ENCODE measurements around the gene OGFOD3. TPM values are rescaled to one million over a fixed set of nuclear protein-coding genes. Genes with fewer than 3 reads are reported as not detected.

The OGFOD3 gene
- total and polyA plus RNA-seq, 9 of the 15 experiments (the other 6 are each of a cell fraction or from before 2014, with no cell fraction given), result 0.69 to 44.7 (median 18.9) TPM

DNA sequence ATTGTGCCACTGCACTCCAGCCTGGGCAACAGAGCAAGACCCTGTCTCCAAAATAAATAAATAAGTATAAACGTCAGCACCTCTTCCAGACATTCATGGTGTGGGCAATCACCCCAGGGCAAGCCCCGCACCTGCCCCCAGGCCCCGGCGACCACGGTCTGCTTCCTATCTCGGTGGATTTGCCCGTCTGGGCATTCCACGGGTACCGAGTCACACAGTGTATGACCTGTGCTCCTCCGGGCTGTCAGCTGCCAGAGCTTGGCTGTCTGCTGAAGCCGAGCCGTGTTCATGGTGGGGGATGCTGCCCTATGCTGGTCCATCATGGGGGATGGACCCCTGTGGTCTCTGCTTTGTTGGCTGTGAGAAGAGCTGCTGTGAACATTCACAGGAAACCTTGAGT lies 16.7 kb upstream of the OGFOD3 start:
- H3K79me2 ChIP-seq (ENCODE audit: control insufficient read depth, insufficient read depth, low read length), result no peaks in the 10 kb centered on the region
- in situ Hi-C loops (cut with MboI), result no loop called here
- ChIA-PET POLR2A (interaction anchor here (0.6 to 1.3 kb wide), 2 partner anchors 8 to 509 kb away, joined by 3 to 5 read pairs; no protein-coding TSS in a partner anchor), CTCF (ENCODE audit: low intra/inter-chr PET ratio) (no interaction called here)
- no TSS peak for BruUV-seq (replicated peaks)
- peaks cover 0 to 53% of the 10 kb centered on the region in 2 experiments; a peak in 2 of 5 replicates for H3K4me1 ChIP-seq (replicated peaks in 1 of 2; ENCODE audit: control insufficient read depth in 2 of 2, insufficient read depth in 2 of 2, low read length in 2 of 2)
- no peak for DNase-seq (ENCODE audit: extremely low read depth in 1 of 4, low spot score in 3 of 4)
- 72% methylated on average over 7 of the region's 12 CpGs for WGBS (ENCODE audit: insufficient coverage, low coverage, missing lambda C conversion rate)
- FAIRE-seq, result no peak
- peak overlapping the region in 1 of 2 experiments; percentile 45; a peak in 1 of 4 replicates for H3K9ac ChIP-seq (ENCODE audit: insufficient read depth in 1 of 2, low read depth in 2 of 2, low read length in 2 of 2)
- TF ChIP-seq NCOA1 (IDR thresholded peaks at IDR 0.05; ENCODE audit: low read depth), result no peak
- TF ChIP-seq STAT5B (CRISPR knock-in tag; IDR thresholded peaks at IDR 0.05), result no peak
- intact Hi-C loops (cut with micrococcal nuclease), result no loop called here
- H3K27me3 ChIP-seq (ENCODE audit: control insufficient read depth in 2 of 2, insufficient read depth in 2 of 2, low read length in 2 of 2), result no peaks in the 10 kb centered on the region
- H3K36me3 ChIP-seq (ENCODE audit: control insufficient read depth, insufficient read depth, low read length), result no peaks in the 10 kb centered on the region
- H2AFZ ChIP-seq (ENCODE audit: low read depth, low read length), result no peak overlapping the region
- H3K27ac ChIP-seq (ENCODE audit: extremely low read depth, low read depth, low read length), result no peak overlapping the region
- no peak overlapping the region for H3K4me2 ChIP-seq (ENCODE audit: insufficient read depth, low read length)
- ATAC-seq, result no peak
- H3K4me3 ChIP-seq, result no peak overlapping the region
- no peaks in the 10 kb centered on the region for H4K20me1 ChIP-seq (replicated peaks; ENCODE audit: control insufficient read depth, insufficient read depth, low read length)
- H3K9me3 ChIP-seq (replicated peaks; ENCODE audit: control insufficient read depth, insufficient read depth, low read depth, low read length), result no peaks in the 10 kb centered on the region
- H3K9me1 ChIP-seq (ENCODE audit: control insufficient read depth, insufficient read depth, low read length), result no peaks in the 10 kb centered on the region

DNA sequence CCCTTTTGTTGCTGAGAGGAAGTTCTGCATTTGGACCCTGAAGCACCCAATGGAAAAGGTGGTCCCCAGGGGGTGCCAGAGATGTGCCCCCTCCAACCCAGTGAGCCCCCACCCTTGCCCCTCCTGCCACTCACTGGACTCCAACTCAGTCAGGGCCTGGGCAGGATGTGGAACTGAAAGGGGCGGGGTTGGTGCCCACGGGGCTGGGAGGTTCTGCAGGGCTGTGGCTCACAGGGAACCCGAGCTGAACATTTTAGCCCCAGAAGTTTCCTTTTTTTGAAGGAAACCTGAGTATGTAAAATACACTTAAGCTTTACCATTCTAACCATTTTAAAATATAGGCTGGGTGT lies 15.8 kb upstream of the OGFOD3 start:
- no peak overlapping the region for H2AFZ ChIP-seq (ENCODE audit: low read depth, low read length)
- ATAC-seq, result no peak
- TF ChIP-seq SIN3A (IDR thresholded peaks at IDR 0.05; ENCODE audit: borderline replicate concordance in 2 of 2, control insufficient read depth in 1 of 2, low read depth in 2 of 2, low read length in 2 of 2) (no peak), HCFC1 (IDR thresholded peaks at IDR 0.05; ENCODE audit: low read depth, low read length) (no peak), HBP1 (CRISPR knock-in tag; IDR thresholded peaks at IDR 0.05) (no peak), ETV5 (CRISPR knock-in tag; IDR thresholded peaks at IDR 0.05; ENCODE audit: low read depth) (no peak), RCOR1 (IDR thresholded peaks at IDR 0.05; ENCODE audit: borderline replicate concordance in 1 of 2, low read depth in 2 of 2, low read length in 2 of 2) (no peak)
- TF ChIP-seq, protein P1, sequence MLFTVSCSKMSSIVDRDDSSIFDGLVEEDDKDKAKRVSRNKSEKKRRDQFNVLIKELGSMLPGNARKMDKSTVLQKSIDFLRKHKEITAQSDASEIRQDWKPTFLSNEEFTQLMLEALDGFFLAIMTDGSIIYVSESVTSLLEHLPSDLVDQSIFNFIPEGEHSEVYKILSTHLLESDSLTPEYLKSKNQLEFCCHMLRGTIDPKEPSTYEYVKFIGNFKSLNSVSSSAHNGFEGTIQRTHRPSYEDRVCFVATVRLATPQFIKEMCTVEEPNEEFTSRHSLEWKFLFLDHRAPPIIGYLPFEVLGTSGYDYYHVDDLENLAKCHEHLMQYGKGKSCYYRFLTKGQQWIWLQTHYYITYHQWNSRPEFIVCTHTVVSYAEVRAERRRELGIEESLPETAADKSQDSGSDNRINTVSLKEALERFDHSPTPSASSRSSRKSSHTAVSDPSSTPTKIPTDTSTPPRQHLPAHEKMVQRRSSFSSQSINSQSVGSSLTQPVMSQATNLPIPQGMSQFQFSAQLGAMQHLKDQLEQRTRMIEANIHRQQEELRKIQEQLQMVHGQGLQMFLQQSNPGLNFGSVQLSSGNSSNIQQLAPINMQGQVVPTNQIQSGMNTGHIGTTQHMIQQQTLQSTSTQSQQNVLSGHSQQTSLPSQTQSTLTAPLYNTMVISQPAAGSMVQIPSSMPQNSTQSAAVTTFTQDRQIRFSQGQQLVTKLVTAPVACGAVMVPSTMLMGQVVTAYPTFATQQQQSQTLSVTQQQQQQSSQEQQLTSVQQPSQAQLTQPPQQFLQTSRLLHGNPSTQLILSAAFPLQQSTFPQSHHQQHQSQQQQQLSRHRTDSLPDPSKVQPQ (CRISPR knock-in tag; IDR thresholded peaks at IDR 0.05; ENCODE audit: borderline replicate concordance), result no peak

More for the DNA sequence above, 15.8 kb upstream of the OGFOD3 start:
- Histone ChIP-seq H3K9me3 (replicated peaks; ENCODE audit: control insufficient read depth, insufficient read depth, low read depth, low read length) (no peaks in the 10 kb centered on the region), H3K36me3 (ENCODE audit: control insufficient read depth, insufficient read depth, low read length) (no peaks in the 10 kb centered on the region), H3K79me2 (ENCODE audit: control insufficient read depth, insufficient read depth, low read length) (no peaks in the 10 kb centered on the region), H3K9me1 (ENCODE audit: control insufficient read depth, insufficient read depth, low read length) (no peaks in the 10 kb centered on the region), H3K4me1 (replicated peaks in 1 of 2; ENCODE audit: control insufficient read depth in 2 of 2, insufficient read depth in 2 of 2, low read length in 2 of 2) (peaks cover 0 to 48% of the 10 kb centered on the region in 2 experiments; a peak in 2 of 5 replicates), H3K9ac (ENCODE audit: insufficient read depth in 1 of 2, low read depth in 2 of 2, low read length in 2 of 2) (no peak overlapping the region), H3K4me2 (ENCODE audit: insufficient read depth, low read length) (no peak overlapping the region), H3K4me3 (no peak overlapping the region), H4K20me1 (replicated peaks; ENCODE audit: control insufficient read depth, insufficient read depth, low read length) (no peaks in the 10 kb centered on the region), H3K27me3 (ENCODE audit: control insufficient read depth in 2 of 2, insufficient read depth in 2 of 2, low read length in 2 of 2) (no peaks in the 10 kb centered on the region), H3K27ac (ENCODE audit: extremely low read depth, low read depth, low read length) (no peak overlapping the region)
- ChIA-PET CTCF (ENCODE audit: low intra/inter-chr PET ratio) (no interaction called here), POLR2A (interaction anchor here (0.7 to 1.3 kb wide), 3 partner anchors 9 to 23 kb away, joined by 3 to 5 read pairs (median 4); no protein-coding TSS in a partner anchor)
- no peak for DNase-seq (ENCODE audit: extremely low read depth in 1 of 4, low spot score in 3 of 4)
- intact Hi-C loops (cut with micrococcal nuclease), result no loop called here
- FAIRE-seq, result no peak
- in situ Hi-C loops (cut with MboI), result no loop called here
- WGBS (ENCODE audit: insufficient coverage, low coverage, missing lambda C conversion rate), result 77% methylated on average over 2 of the region's 3 CpGs
- no TSS peak for BruUV-seq (replicated peaks)
